GM12874 (cell line): ENCODE measurements around the gene SHH.

ENCODE experiments used
- TF ChIP-seq, protein P1 (sequence below): IDR thresholded peaks from 2 replicates; pipeline ENCODE4 v1.5.1; 2011; ENCODE audit warnings: low read depth, mild to moderate bottlenecking, control low read depth, low read length, moderate library complexity; ENCODE audit not compliant: insufficient read depth

The SHH gene

DNA sequence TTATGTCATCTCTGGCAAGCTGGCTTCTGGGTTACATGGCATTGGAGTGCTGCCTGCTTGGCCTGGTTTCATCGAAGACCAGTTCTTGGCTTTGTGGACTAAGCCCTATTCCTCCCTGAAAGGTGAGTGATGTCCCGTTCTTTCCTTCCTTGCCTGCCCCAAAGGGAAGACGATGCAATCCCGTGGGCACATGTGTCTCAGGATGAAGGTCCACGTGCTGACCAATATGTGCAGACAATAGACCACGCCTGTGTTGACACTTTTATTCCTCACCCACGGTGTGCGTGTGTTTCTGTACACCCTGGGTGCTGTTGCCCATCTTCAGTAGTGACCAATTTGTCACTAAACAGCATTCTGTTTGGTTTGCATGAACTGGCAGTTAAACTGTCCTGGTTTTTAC lies 28.6 kb upstream of the SHH start:
- TF ChIP-seq, protein P1, sequence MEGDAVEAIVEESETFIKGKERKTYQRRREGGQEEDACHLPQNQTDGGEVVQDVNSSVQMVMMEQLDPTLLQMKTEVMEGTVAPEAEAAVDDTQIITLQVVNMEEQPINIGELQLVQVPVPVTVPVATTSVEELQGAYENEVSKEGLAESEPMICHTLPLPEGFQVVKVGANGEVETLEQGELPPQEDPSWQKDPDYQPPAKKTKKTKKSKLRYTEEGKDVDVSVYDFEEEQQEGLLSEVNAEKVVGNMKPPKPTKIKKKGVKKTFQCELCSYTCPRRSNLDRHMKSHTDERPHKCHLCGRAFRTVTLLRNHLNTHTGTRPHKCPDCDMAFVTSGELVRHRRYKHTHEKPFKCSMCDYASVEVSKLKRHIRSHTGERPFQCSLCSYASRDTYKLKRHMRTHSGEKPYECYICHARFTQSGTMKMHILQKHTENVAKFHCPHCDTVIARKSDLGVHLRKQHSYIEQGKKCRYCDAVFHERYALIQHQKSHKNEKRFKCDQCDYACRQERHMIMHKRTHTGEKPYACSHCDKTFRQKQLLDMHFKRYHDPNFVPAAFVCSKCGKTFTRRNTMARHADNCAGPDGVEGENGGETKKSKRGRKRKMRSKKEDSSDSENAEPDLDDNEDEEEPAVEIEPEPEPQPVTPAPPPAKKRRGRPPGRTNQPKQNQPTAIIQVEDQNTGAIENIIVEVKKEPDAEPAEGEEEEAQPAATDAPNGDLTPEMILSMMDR: no peak

- TF ChIP-seq, protein P1: no peak
These were observed 28.1 kb upstream of the SHH start for GRCh38 chr7:155840262-155840885.

- TF ChIP-seq, protein P1: no peak
These were observed 27.2 kb upstream of the SHH start for GRCh38 chr7:155839461-155839860.

DNA sequence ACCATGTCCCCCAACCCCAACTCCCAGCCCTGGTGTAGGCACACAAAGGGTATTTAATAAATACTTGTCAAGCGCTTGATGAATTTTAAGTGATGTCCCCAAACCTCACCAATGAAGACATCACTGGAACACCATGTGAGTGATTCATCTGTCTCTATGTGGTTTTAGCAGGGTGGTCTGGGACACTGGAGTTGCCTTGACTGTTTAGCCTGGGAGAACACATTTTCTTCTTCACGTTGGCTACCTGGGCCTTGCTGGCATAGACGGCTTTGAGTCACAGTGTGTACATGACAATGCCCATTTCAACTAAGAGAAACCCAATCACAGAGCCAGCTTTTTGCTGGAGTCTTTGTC lies 24.8 kb upstream of the SHH start:
- TF ChIP-seq, protein P1: no peak

DNA sequence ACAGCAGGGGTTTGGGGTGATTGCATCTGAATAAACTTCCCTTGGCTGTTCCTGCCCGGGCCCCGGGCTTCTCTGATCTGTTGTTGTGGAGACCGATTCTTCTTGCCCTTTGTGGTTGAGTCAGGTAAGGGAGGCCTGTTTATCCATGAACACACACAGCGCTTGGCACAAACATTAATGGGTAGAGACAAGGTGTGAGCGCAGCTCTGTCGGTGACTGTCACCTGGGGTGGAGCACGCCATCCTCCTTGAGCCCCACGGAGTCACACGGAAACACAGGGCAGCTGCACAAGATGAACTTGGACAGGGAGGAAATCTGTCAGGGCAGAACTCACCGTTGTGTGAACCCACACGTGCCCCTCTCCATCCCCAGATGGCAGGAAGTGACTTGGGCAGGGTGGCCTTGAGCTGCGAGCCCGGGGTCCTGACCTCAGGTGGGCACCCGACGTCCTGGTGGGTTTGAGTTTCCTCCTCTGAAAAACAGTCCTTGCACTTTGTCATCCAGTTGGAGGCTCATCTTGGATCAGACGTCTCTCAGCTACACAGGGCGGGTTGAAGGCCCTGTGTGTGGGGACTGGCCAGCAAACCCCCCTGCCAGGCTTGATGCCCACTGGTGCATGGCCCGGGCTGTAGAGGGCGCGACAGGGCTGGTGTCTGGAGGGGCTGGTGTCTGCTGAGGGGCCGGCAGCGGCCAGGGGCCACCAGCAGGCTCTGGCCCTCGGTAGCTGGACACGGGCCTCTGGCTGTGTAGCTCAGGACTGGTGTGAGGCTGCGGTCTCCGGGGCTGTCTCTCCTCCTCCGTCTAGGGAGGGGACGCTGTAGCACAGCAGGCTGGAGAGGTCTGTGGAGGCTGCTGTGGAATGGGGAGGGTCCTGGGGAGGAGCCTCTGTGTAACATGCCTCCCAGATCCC lies 24.2 kb upstream of the SHH start:
- TF ChIP-seq, protein P1: no peak

DNA sequence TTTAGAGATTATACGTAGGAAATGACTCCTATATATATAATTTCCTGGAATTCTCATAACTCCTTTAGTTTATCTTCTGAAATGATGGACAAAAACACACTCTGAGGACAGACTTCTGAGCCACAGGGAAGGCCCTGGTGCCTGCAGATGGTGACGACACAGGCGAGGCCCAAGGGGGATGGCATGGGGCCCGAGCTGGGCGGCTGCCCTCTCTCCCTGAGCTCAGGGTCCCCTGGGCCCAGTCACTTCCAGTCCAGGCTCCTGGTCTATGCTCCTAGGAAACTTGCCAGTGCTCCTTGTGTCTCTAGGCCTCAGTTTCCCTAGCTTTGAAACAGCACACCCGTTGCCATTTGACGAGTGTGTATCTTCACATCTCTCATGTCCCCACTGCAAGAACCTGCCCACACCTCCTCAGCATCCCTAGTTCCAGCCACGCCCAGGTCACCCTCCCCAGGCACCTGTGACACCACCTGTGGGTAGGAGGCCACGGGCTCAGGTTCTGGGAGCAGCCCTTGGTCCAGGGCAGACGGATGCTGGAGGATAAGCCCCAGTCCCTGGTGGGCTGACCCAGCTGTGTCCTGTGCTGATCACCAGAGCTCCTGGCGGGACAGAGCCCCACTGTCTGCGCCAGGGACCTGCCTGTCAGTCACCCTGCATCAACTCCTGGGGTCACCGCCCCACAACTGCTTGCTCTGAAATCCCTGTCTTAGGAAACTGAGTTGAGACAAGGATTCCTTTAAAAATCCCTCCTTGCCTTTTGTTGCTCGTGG lies 23.4 kb upstream of the SHH start:
- TF ChIP-seq, protein P1: no peak

- TF ChIP-seq, protein P1: no peak
These were observed 22.3 kb upstream of the SHH start for GRCh38 chr7:155834486-155835048.
